K562 (cell line): ENCODE measurements around the gene LBHD1. TPM values are rescaled to one million over a fixed set of nuclear protein-coding genes. Genes with fewer than 3 reads are reported as not detected.

Experiments used
- ATAC-seq: fragments of 200-7000 bp; cut with Tn5 transposase; 3 replicates; pipeline ENCODE4 v1.9.1; 2020; ENCODE audit warnings: moderate library complexity
- BruUV-seq: library from RNA; stranded (reverse); fragments of 400-500 nt; replicated peaks from 2 replicates; lab custom pipeline; 2021; lab: Mats Ljungman, UMichigan
- CTCF ChIA-PET: fragments of 300-600 bp; formaldehyde crosslinking; extraction: SDS; loops from one replicate; lab custom pipeline; 2021; ENCODE audit warnings: low intra/inter-chr PET ratio; lab: Yijun Ruan, JAX
- POLR2A ChIA-PET: fragments of 300-600, 350-650 bp; sonication (Branson Sonifier 250); formaldehyde crosslinking; extraction: SDS; loops from one replicate; lab custom pipeline; 2021; ENCODE audit warnings: antibody characterized with exemption, inconsistent platforms; lab: Yijun Ruan, JAX
- DNase-seq, 4 experiments: peaks; one replicate each; pipeline versions ENCODE4 v3.0.0 to v3.0.0-alpha.2; 2011 to 2018; ENCODE audit warnings: low spot score in 3 of 4, mixed read lengths in 3 of 4; ENCODE audit errors: extremely low read depth in 1 of 4
- FAIRE-seq: peaks from 2 replicates; lab custom pipeline; 2011; peaks lifted over from hg19 to GRCh38; lab: Jason Lieb, UNC
- H2AFZ ChIP-seq: 2 replicates; pipeline ENCODE4 v1.6.0; 2011; ENCODE audit warnings: low read depth, low read length, control low read depth, inconsistent platforms
- H3K27ac ChIP-seq: fragments of 200-600 bp; 3 replicates; pipeline ENCODE4 v1.8.0; 2011; ENCODE audit warnings: low read depth, mild to moderate bottlenecking, control low read depth, inconsistent platforms, low read length, moderate library complexity, mixed read lengths; ENCODE audit errors: extremely low read depth
- H3K27me3 ChIP-seq, 2 experiments: fragments of 300-600 bp in 1 of 2; 2 replicates in 1 of 2; 3 replicates in 1 of 2; pipeline versions ENCODE4 v1.6.0 to v1.8.0; 2011; ENCODE audit warnings: inconsistent platforms in 2 of 2, low read length in 2 of 2, mild to moderate bottlenecking in 1 of 2, mixed read lengths in 1 of 2, moderate library complexity in 1 of 2; ENCODE audit not compliant: control insufficient read depth in 2 of 2, insufficient read depth in 2 of 2
- H3K36me3 ChIP-seq: fragments of 300-600 bp; 3 replicates; pipeline ENCODE4 v1.8.0; 2011; ENCODE audit warnings: mild to moderate bottlenecking, low read length, inconsistent platforms; ENCODE audit not compliant: control insufficient read depth, insufficient read depth
- H3K4me1 ChIP-seq, 2 experiments: fragments of 200-600 bp in 1 of 2; replicated peaks in 1 of 2; 2 replicates in 1 of 2; 3 replicates in 1 of 2; pipeline versions ENCODE4 v1.5.1 to v1.8.0; 2011; ENCODE audit warnings: inconsistent platforms in 2 of 2, low read length in 2 of 2, mild to moderate bottlenecking in 1 of 2, mixed read lengths in 1 of 2, moderate library complexity in 1 of 2; ENCODE audit not compliant: control insufficient read depth in 2 of 2, insufficient read depth in 2 of 2
- H3K4me2 ChIP-seq: 2 replicates; pipeline ENCODE4 v1.6.1; 2011; ENCODE audit warnings: low read length, control low read depth, inconsistent platforms, mixed read lengths; ENCODE audit not compliant: insufficient read depth
- H3K4me3 ChIP-seq: fragments of 200-600 bp; sonication (generic), shearing (Covaris generic); 2 replicates; pipeline ENCODE4 v1.5.1; 2016; ENCODE audit warnings: control low read depth, inconsistent platforms
- H3K79me2 ChIP-seq: fragments of 200-600 bp; 3 replicates; pipeline ENCODE4 v1.8.0; 2011; ENCODE audit warnings: low read length, inconsistent platforms; ENCODE audit not compliant: control insufficient read depth, insufficient read depth
- H3K9ac ChIP-seq, 2 experiments: 2 replicates each; pipeline versions ENCODE4 v1.6.0 to v1.6.1; 2011; ENCODE audit warnings: low read depth in 2 of 2, low read length in 2 of 2, control low read depth in 1 of 2, inconsistent platforms in 1 of 2, mild to moderate bottlenecking in 1 of 2, mixed read lengths in 1 of 2; ENCODE audit not compliant: insufficient read depth in 1 of 2
- H3K9me1 ChIP-seq: one replicate; pipeline ENCODE4 v1.6.0; 2011; ENCODE audit warnings: inconsistent platforms, mild to moderate bottlenecking, low read length, moderate library complexity; ENCODE audit not compliant: control insufficient read depth, insufficient read depth
- H3K9me3 ChIP-seq: replicated peaks from 2 replicates; pipeline ENCODE4 v1.5.1; 2011; ENCODE audit warnings: low read depth, low read length, inconsistent platforms; ENCODE audit not compliant: control insufficient read depth, insufficient read depth
- H4K20me1 ChIP-seq: replicated peaks from 2 replicates; pipeline ENCODE4 v1.6.1; 2011; ENCODE audit warnings: low read length, inconsistent platforms, mixed read lengths; ENCODE audit not compliant: control insufficient read depth, insufficient read depth
- C11orf30 ChIP-seq: fragments of 450-650 bp; IDR thresholded peaks from 2 replicates; pipeline ENCODE4 v1.6.1; 2016; ENCODE audit warnings: low read depth, mild to moderate bottlenecking
- MAFF ChIP-seq: IDR thresholded peaks from 2 replicates; pipeline ENCODE4 v1.6.1; 2012; ENCODE audit warnings: low read length, improper control_type of control experiment
- MAFG ChIP-seq: fragments of 450-650 bp; conservative IDR thresholded peaks from 2 replicates; pipeline ENCODE4 v1.6.1; 2016; ENCODE audit warnings: missing genetic modification characterization, missing compliant biosample characterization
- MAFK ChIP-seq: IDR thresholded peaks from 2 replicates; pipeline ENCODE4 v1.6.1; 2011; ENCODE audit warnings: low read length, improper control_type of control experiment
- MYNN ChIP-seq, 2 experiments: sonication (generic); formaldehyde crosslinking in 1 of 2; IDR thresholded peaks; 2 replicates each; pipeline versions ENCODE4 v1.5.0 to v1.6.1; 2016 to 2020; ENCODE audit warnings: antibody characterized with exemption in 1 of 2, missing genetic modification reagents in 1 of 2
- SIRT6 ChIP-seq: IDR thresholded peaks from one replicate; pipeline ENCODE4 v1.6.1; 2012; ENCODE audit warnings: low read depth, mild to moderate bottlenecking, control low read depth, inconsistent platforms, low read length, moderate library complexity
- TFAM ChIP-seq: fragments of 250-450 bp; sonication (Bioruptor Pico); conservative IDR thresholded peaks from 2 replicates; pipeline ENCODE4 v1.5.0; 2021; ENCODE audit warnings: mild to moderate bottlenecking, moderate library complexity
- ZNF316 ChIP-seq: fragments of 450-650 bp; IDR thresholded peaks from 2 replicates; pipeline ENCODE4 v1.6.1; 2016
- WGBS: fragments of 100-300 bp; shearing (Covaris generic); methylation state at CpG from one replicate; pipeline ENCODE4 v1.1.6; 2016; ENCODE audit warnings: low coverage, mixed read lengths; ENCODE audit not compliant: insufficient coverage; ENCODE audit errors: missing lambda C conversion rate; 5-methylcytosine and 5-hydroxymethylcytosine counted together
- in situ Hi-C: fragments of 300-500 bp; cut with MboI; formaldehyde crosslinking; loops from 4 replicates; pipeline ENCODE4 v1.15.0; 2018; ENCODE audit warnings: inconsistent platforms, mixed read lengths
- intact Hi-C: fragments of 100-400 bp; cut with micrococcal nuclease; formaldehyde crosslinking; loops from 2 replicates; pipeline ENCODE4 v1.14.2; 2022
- polyA plus RNA-seq, 8 experiments: library from polyadenylated mRNA; depleted of rRNA in 4 of 8; stranded (reverse) in 5 of 8; unstranded in 3 of 8; fragments of >200 nt; fragmentation: Nextera tagmentation in 2 of 8; fragmentation: Illumina TruSeq in 1 of 8; extraction: Ambion mirVana in 2 of 8; extraction: Trizol in 1 of 8; gene quantifications; 2 replicates each; pipeline versions ENCODE4 v1.2.1 to v1.2.3, GENCODE V29; 2011 to 2014; ENCODE audit warnings: inconsistent platforms in 1 of 8, missing spikeins in 1 of 8
- total RNA-seq, 7 experiments: library from RNA; depleted of rRNA in 6 of 7; stranded (reverse); fragments of >200 nt in 6 of 7; fragmentation: Illumina TruSeq in 2 of 7; extraction: Trizol in 2 of 7; gene quantifications; 2 replicates each; pipeline versions ENCODE4 v1.2.1 to v1.2.3, GENCODE V29; 2011 to 2021; ENCODE audit warnings: low replicate concordance in 1 of 7

Gene LBHD1
- total and polyA plus RNA-seq, 9 of the 15 experiments (the other 6 are each of a cell fraction or from before 2014, with no cell fraction given): 2.6 to 28.0 (median 12.5) TPM

- no peak overlapping the region for H3K4me3 ChIP-seq
- ChIA-PET POLR2A (interaction anchor here (0.8 to 5.9 kb wide), 3 partner anchors 9 to 45 kb away, joined by 3 to 29 read pairs (median 3); partner anchors contain the start of genes BSCL2, GNG3 and POLR2G), CTCF (no interaction called here)
- no peaks in the 10 kb centered on the region for H3K9me1 ChIP-seq
- no peak for FAIRE-seq
- no peaks in the 10 kb centered on the region for H3K27me3 ChIP-seq
- no peak for DNase-seq
- peaks cover 97% of the 10 kb centered on the region for H3K36me3 ChIP-seq
- no peak overlapping the region for H3K4me2 ChIP-seq
- peaks cover 7 to 9% of the 10 kb centered on the region in 2 experiments; a peak in 4 of 5 replicates for H3K4me1 ChIP-seq
- H3K9ac ChIP-seq: no peak overlapping the region
- ATAC-seq: no peak
- H4K20me1 ChIP-seq: peaks cover 4% of the 10 kb centered on the region; the same call in 1 of the 2 replicates
- BruUV-seq: no TSS peak
- intact Hi-C loops: no loop called here
- TF ChIP-seq MYNN (IDR thresholded peaks at IDR 0.05): no peak
- no peak for TF ChIP-seq MYNN (CRISPR knock-in tag; IDR thresholded peaks at IDR 0.05)
- TF ChIP-seq MAFG (tag): peak; percentile 72
- TF ChIP-seq ZNF316: peak; percentile 90
- peak; percentile 72 for TF ChIP-seq MAFF
- TF ChIP-seq C11orf30: peak; percentile 84
- TF ChIP-seq TFAM (CRISPR knock-in tag): no peak
- TF ChIP-seq SIRT6: no peak
- peak; percentile 71; the same call in 1 of the 2 replicates for TF ChIP-seq MAFK
- TF ChIP-seq, all 486 proteins: peak for 5
- 92% methylated on average over 5 of the region's 5 CpGs for WGBS
- Histone ChIP-seq H2AFZ (no peak overlapping the region), H3K79me2 (peaks cover 36% of the 10 kb centered on the region; the same call in 2 of the 3 replicates), H3K9me3 (no peaks in the 10 kb centered on the region), H3K27ac (no peak overlapping the region)
- in situ Hi-C loops: no loop called here
Measured at GRCh38 chr11:62716206-62716605, 44.1 kb upstream of the LBHD1 start.
